Measurements from ENCODE around the gene MORN1.
"Not testable (repeated sequence)": the region's sequence is repeated elsewhere in the genome, so short reads cannot be mapped to it uniquely, and the experiment has no call there.

MORN1 gene

GRCh38 chr1:2391041-2391930 is at the start of gene MORN1, which contains the start of gene RER1:
TSS of gene MORN1 (minus strand) at chr1:2391554. CDS start at chr1:2391533, 21 bp downstream.
TSS of gene RER1 (plus strand) at chr1:2391841. CDS start at chr1:2395791, 3,950 bp downstream.
- peak; percentile 100 for DNase-seq

GRCh38 chr1:2440346-2440745 is 49.0 kb upstream of the MORN1 start:
- DNase-seq, result not testable (repeated sequence)

DNA sequence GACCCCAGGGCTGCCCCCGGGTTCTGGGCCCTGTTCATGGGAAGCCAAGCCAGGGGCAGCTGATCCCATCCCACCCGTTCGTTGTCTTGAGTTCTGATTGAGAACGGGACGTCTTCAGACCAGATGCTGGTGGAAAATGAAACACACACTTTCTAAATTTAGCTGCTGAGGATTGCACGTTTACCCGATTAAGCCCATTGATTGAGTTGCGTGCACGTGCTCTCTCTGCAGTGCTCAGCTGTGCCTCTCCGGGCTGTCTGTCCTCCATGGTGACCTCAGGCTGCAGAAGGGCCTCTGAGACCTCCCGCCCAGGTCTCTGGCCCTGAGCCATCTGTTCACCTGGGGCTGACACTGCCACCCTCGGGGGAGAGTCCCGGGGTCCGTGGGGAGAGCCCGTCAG is 48.0 kb upstream of the MORN1 start:
- DNase-seq, result no peak

DNA sequence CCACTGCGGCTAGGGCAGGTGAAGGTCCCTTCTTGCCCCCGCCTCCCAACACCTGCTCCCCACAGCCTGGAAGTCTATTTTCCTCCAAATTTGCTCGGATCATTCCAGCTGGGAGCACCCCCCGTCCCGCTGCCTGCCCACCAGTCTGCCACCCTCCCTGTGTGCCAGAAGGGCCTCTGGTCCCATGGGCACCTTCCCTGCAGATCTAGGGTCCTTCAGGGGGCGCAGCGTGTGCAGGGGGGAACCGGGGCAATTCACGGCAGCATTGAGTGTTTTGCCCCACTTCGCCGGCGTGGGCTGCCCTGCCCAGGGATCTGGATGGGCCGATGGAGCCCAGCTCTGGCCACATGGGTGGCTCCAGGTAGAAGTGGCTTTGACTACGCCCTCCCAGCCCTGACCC is 47.3 kb upstream of the MORN1 start:
- no peak for DNase-seq

DNA sequence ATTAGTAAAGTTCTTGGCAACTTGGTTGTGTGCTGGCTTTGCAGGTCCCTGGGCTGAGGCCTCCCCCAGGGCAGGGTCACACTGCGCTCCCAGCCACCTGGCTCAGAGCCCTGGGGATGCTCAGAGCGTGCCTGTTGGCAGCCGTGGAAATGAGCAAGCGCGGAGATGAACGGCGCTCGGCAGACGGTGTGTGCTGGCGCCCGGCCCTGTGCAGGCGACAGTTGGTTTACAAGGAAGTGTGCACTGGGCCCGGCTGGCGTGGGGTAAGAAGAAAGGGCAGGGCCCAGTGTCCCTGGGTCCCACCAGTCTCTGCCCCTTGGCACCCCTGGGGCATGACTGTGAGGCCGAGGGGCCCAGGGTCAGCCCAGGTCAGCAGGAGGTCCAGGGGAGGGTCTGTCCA is 46.7 kb upstream of the MORN1 start:
- DNase-seq, result no peak

GRCh38 chr1:2437617-2438016 is 46.3 kb upstream of the MORN1 start:
- no peak for DNase-seq

DNA sequence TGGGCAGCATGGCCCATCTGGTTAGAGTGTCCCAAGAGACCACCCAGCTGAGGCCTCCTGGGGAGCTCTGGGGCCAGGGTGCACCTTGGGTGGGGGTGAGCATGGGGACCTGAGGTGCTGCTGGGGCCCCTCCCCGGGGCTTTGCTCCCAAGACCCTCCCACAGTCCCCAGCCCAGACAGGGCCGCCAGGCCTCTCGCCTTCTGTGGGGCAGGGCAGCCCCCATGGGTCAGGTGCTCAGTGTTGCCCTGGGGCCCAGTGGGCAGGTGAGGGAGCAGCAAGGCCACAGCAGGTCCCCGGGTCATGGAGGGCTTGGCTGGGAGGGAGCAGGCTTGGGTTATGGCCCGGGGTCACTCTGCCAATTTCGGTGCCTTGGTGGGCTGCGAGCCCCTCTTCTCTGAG is 45.5 kb upstream of the MORN1 start:
- no peak for DNase-seq

DNA sequence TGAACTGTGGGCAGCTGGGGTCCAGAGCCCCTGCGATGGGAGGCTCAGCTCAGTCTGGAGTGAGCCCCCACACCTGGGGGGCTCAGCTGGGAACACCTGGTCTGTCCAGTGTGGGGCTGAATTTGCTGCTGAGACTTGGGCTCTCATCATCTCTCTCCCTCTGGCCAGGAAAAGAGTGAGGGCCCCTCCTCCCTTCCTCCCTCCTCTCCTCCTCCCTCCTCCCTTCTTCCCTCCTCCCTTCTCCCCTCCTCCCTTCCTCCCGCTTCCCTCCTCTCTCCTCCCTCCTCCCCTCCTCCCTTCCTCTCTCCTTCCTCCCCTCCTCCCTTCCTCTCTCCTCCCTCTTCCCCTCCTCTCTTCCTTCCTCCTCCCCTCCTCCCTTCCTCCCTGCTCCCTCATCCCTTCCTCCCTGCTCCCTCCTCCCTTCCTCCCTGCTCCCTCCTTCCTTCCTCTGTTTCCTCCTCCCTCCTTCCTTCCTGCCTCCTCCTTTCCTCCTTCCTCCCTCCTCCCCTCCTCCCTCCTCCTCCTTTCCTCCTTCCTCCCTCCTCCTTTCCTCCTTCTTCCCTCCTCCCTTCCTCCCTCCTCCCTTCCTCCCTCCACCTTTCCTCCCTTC is 44.5 kb upstream of the MORN1 start:
- DNase-seq, result no peak

DNA sequence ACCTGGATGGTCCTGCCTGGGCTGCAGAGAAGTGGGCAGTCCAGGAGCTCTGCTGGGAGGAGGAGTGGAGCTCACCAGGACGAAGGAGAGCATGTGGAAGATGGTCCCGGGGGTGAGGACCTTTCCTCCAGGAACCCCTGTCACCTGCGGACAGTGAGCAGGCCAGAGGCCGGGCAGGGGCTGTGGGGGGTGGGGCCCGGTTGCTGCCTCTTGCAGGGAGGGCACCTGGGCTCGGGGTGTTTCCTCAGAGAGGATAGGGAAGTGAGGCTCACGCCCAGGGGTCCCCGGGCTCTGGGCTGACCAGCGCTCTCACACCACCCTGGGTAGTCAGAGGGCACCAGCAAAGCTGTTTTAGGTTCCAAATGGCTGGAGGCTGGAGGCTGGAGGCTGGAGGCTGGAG is 43.7 kb upstream of the MORN1 start:
- DNase-seq, result no peak

DNA sequence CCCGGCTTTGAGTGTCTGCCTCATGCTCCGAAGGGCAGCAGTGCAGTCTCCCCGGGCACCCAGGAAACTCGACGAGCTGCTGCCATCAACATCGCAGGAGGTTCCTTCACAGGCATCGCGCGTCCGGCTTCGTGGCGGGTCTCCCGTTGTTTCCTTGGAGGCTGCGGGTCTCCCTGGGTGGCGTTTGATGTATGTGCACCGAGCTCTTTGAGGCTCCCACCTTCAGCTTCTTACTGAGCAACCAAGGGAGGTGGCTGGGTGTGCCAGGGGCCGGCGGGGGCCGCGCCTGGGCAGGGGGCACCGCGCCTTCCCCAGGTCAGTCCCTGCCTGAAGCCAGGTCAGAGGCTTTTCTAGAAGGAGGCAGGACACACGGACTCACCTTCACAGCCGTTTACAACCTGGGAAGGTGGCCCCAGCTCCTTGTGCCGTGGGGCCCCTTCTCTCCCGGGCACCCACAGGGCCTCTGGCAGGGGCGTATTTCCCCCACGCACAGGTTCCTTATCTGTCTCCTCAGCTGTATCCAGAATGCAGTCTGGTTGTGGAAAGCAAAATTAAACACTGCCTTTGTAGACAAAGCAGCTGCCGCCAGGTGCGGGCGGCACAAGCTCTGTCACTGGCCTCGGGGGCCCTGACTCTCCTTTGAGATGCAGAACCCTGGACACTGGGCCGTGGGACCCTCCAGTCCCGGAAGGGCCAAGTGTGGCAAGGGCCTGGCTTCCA is 42.7 kb upstream of the MORN1 start:
- DNase-seq, result peak; percentile 27

GRCh38 chr1:2433196-2433595 is 41.8 kb upstream of the MORN1 start:
- DNase-seq, result no peak

GRCh38 chr1:2432441-2432844 is 41.1 kb upstream of the MORN1 start:
- DNase-seq, result no peak

- DNase-seq, result no peak
Measured at GRCh38 chr1:2431518-2431917, 40.2 kb upstream of the MORN1 start.

DNA sequence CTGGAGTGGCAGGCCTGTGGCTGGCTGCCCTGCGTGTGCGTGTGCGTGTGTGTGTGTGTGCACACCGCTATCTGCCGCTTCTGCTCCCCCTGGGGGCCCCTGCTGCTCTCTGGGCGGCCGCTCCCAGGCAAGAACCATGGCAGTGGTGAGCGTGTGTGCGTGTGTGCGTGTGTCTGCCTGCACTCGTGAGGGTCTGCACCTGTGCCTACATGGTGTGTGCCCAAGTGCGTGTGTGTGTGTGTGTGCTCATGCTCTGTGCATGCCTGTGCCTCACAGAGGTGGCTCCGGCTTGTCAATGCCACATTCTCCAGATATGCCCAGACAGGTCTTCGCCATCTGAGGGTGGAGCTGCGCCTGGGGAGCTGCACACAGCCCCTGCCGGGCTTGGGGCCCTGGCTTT is 39.7 kb upstream of the MORN1 start:
- DNase-seq, result no peak

- no peak for DNase-seq
Measured at GRCh38 chr1:2430592-2430973, 39.2 kb upstream of the MORN1 start.

GRCh38 chr1:2429780-2430591 is 38.6 kb upstream of the MORN1 start:
- peak; percentile 35 for DNase-seq

- no peak for DNase-seq
Measured at GRCh38 chr1:2428490-2428889, 37.1 kb upstream of the MORN1 start.

- no peak for DNase-seq
Measured at GRCh38 chr1:2427976-2428375, 36.6 kb upstream of the MORN1 start.

GRCh38 chr1:2427051-2427450 is 35.7 kb upstream of the MORN1 start:
- DNase-seq, result no peak

- no peak for DNase-seq
Measured at GRCh38 chr1:2426540-2426939, 35.2 kb upstream of the MORN1 start.

GRCh38 chr1:2425892-2426291 is 34.5 kb upstream of the MORN1 start:
- DNase-seq, result no peak

- no peak for DNase-seq
Measured at GRCh38 chr1:2422523-2422922, 31.2 kb upstream of the MORN1 start.

DNA sequence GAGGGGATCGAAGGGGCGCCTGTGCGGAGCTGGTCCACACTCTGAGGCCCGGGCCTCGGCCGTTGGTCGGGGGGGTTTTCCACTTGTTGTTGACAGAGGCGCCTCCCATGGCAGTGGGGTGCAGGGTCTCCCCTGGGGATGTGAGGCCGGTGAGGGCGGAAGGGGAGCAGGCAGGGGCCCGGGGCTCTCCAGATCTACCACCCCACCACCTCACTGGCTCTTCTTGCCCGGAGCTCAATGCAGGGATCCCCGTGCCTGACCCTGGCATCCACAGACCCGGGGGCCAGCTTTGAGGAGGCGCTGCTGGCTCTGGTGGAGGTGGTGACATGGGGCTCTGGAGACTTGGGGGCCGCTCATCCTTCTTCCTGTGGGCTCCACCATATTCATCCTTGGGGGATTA is 28.1 kb upstream of the MORN1 start:
- DNase-seq, result no peak

Measured in hematopoietic multipotent progenitor cell treated with erythropoietin and hydrocortisone succinate and interleukin-3 and kit ligand, for 4 days (in vitro differentiated cells).